ENCODE data around the gene TMEM179.

DNA sequence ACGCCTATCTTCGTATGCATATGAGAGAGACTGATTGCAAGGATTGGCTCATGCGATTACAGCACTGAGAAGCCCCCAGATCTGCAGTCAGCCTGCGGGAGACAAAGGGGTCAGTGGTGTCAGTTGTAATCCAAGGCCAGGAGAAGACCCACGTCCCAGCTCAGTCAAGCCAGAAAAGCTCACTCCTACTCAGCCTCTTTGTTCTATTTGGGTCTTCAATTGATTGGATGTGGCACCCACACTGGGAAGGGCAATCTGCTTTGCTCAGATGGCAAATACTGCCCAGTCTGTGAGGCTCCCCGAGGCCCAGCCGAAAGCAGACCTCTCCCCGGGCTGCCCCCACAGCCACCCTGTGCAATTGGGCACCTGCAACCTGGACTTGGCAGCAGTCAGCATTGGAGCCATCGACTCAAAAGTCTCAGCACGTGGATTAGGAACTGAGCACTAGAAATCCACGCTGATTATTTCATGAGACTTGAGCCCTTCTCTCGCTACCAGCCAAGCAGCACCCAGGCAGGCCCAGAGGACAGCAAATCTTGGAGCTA, 39.6 kb upstream of the TMEM179 start:
- TF ChIP-seq, protein P1, sequence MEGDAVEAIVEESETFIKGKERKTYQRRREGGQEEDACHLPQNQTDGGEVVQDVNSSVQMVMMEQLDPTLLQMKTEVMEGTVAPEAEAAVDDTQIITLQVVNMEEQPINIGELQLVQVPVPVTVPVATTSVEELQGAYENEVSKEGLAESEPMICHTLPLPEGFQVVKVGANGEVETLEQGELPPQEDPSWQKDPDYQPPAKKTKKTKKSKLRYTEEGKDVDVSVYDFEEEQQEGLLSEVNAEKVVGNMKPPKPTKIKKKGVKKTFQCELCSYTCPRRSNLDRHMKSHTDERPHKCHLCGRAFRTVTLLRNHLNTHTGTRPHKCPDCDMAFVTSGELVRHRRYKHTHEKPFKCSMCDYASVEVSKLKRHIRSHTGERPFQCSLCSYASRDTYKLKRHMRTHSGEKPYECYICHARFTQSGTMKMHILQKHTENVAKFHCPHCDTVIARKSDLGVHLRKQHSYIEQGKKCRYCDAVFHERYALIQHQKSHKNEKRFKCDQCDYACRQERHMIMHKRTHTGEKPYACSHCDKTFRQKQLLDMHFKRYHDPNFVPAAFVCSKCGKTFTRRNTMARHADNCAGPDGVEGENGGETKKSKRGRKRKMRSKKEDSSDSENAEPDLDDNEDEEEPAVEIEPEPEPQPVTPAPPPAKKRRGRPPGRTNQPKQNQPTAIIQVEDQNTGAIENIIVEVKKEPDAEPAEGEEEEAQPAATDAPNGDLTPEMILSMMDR (IDR thresholded peaks at IDR 0.05) = no peak
- no peak for TF ChIP-seq POLR2AphosphoS5 (IDR thresholded peaks at IDR 0.05)

All from upper lobe of left lung (tissue), 4 donors.